ENCODE data around the gene LZTR1. TPM values are rescaled to one million over a fixed set of nuclear protein-coding genes. Genes with fewer than 3 reads are reported as not detected.
"Not testable (repeated sequence)": the region's sequence is repeated elsewhere in the genome, so short reads cannot be mapped to it uniquely, and the experiment has no call there.

The LZTR1 gene
- total RNA-seq, 4 donors from 2014 or later, result 45.4 to 63.0 (median 53.4) TPM

DNA sequence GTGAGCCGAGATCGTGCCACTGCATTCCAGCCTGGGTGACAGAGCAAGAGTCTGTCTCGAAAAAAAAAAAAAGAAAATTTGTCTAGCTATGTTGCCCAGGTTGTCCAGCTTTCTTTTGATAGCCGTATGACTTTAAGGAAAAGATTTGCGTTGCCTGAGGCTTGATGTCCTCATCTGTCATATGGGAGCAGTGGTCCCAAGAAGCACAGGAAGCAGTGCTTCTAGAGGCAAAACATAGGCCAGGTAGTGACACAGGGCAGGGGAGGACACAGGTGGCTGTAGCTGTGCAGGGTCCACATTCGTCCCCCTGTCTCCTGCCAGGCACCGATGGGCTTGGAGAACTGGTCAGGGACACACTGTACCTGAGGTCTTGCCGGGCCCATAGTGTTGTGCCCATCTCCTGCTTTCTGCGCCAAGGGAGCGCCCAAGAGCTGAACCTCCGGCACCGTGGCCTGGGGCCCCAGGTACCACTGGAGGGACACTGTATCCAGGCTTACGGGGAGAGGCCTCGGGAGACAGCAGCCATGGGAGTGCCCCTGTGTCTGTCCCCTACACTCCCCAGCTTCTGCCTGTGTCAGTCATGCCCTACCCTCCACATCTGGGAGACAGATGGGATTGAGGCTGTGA is 65.1 kb downstream of the LZTR1 start:
- ATAC-seq, result no peak
- no peak for TF ChIP-seq EP300 (IDR thresholded peaks at IDR 0.05)
- TF ChIP-seq POLR2AphosphoS5 (IDR thresholded peaks at IDR 0.05), result no peak
- TF ChIP-seq, protein P1, sequence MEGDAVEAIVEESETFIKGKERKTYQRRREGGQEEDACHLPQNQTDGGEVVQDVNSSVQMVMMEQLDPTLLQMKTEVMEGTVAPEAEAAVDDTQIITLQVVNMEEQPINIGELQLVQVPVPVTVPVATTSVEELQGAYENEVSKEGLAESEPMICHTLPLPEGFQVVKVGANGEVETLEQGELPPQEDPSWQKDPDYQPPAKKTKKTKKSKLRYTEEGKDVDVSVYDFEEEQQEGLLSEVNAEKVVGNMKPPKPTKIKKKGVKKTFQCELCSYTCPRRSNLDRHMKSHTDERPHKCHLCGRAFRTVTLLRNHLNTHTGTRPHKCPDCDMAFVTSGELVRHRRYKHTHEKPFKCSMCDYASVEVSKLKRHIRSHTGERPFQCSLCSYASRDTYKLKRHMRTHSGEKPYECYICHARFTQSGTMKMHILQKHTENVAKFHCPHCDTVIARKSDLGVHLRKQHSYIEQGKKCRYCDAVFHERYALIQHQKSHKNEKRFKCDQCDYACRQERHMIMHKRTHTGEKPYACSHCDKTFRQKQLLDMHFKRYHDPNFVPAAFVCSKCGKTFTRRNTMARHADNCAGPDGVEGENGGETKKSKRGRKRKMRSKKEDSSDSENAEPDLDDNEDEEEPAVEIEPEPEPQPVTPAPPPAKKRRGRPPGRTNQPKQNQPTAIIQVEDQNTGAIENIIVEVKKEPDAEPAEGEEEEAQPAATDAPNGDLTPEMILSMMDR (IDR thresholded peaks at IDR 0.05), result no peak
- Histone ChIP-seq H3K9me3 (no peaks in the 10 kb centered on the region), H3K27ac (no peak overlapping the region), H3K4me3 (no peak overlapping the region), H3K36me3 (no peaks in the 10 kb centered on the region), H3K4me1 (peaks cover 0 to 21% (median 11%) of the 10 kb centered on the region in 3 donors), H3K27me3 (no peaks in the 10 kb centered on the region)
- WGBS, 2 donors (ENCODE audit: low coverage in 1 of 2), result 100% methylated on average over 2 of the region's 14 CpGs; no CpG with 5 or more reads in 1 of the 2 donors

DNA sequence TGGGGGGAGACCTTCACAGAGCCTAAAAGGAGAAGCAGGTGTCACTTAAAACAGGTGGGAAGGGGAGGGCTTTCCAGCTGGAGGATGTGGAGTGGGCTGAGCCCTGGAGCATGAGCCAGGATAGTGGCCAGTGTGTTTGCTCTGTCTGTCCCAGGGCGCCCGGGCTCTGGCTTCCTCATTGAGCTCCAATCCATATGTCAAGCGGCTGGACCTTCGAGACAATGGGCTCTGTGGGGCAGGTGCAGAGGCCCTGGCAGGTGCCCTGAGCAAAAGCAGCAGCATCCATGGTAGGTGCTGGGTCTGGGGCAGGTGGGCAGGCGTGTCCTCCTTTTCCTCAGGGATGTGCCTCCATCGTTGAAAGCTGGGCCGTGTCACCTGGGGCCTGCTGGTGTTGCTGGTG is 65.6 kb downstream of the LZTR1 start:
- Histone ChIP-seq H3K9me3 (no peaks in the 10 kb centered on the region), H3K4me1 (peaks cover 0 to 21% (median 11%) of the 10 kb centered on the region in 3 donors), H3K27me3 (no peaks in the 10 kb centered on the region), H3K36me3 (no peaks in the 10 kb centered on the region), H3K4me3 (no peak overlapping the region), H3K27ac (no peak overlapping the region)
- ATAC-seq, result no peak
- TF ChIP-seq POLR2AphosphoS5 (IDR thresholded peaks at IDR 0.05), result no peak
- WGBS, 2 donors (ENCODE audit: low coverage in 1 of 2), result 90 to 94% methylated on average over 2 to 3 of the region's 7 CpGs

DNA sequence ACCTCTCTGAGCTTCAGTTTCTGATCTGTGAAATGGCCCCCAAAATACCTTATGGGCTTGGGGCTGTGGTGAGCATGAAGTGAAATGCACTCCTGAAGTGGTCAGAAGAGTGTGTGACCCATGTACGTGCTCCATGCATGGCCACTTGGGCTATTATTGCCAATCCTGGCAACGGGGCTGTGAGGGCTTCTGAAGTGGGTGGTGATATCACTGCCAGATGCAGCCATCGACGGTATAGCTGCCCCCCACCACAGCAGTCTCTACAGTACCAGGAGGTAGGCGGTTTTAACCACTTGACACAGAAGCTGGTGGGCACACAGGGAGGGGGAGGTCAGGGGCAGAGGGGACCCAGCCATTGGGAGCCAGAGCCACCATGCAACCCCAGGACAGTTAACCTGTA is 66.4 kb downstream of the LZTR1 start:
- H3K4me3 ChIP-seq, H3K27ac ChIP-seq, H3K27me3 ChIP-seq, H3K36me3 ChIP-seq, H3K9me3 ChIP-seq, ATAC-seq: not testable (repeated sequence)
- H3K4me1 ChIP-seq, result peaks cover 0 to 21% (median 11%) of the 10 kb centered on the region in 3 donors
- WGBS, 2 donors (ENCODE audit: low coverage in 1 of 2), result 77% methylated on average over 4 of the region's 5 CpGs; no CpG with 5 or more reads in 1 of the 2 donors

Small RNA genes lying within 50 kb of the gene (small RNA-seq; reads per million reads assigned to genes)
- gene MIR649, result 0 reads per million in 4 donors

Other genes starting within 250 kb of the LZTR1 start
- gene SERPIND1, start 208.2 kb upstream of the LZTR1 start, total RNA-seq, result under 1 TPM in 1 of 4 donors, not detected in 3; 0.15 TPM
- gene PI4KA, start 123.5 kb upstream of the LZTR1 start, total RNA-seq, result 100 to 1,000 TPM in 2 of 4 donors, 10 to 100 TPM in 2; 45.7 to 113 (median 87.5) TPM
- 10 to 100 TPM; 22.1 to 33.8 (median 27.1) TPM for gene SNAP29, start 123.3 kb upstream of the LZTR1 start, total RNA-seq
- gene CRKL, start 64.9 kb upstream of the LZTR1 start, total RNA-seq, result 10 to 100 TPM; 42.5 to 55.8 (median 46.0) TPM
- gene AIFM3, start 15.0 kb upstream of the LZTR1 start, total RNA-seq, result 1 to 10 TPM in 2 of 4 donors, under 1 TPM in 1, not detected in 1; 0.27 to 3.2 (median 2.0) TPM
- gene THAP7, start 19.8 kb downstream of the LZTR1 start, total RNA-seq, result 10 to 100 TPM; 38.5 to 49.0 (median 42.5) TPM
- gene P2RX6, start 32.9 kb downstream of the LZTR1 start, total RNA-seq, result under 1 TPM in 3 of 4 donors, not detected in 1; 0.35 to 0.47 (median 0.40) TPM
- 1 to 10 TPM in 1 of 4 donors, under 1 TPM in 3; 0.23 to 1.2 (median 0.37) TPM for gene SLC7A4, start 50.3 kb downstream of the LZTR1 start, total RNA-seq
- not detected for gene LRRC74B, start 63.6 kb downstream of the LZTR1 start, total RNA-seq